ENCODE data around the gene ZNF330.

The ZNF330 gene

DNA sequence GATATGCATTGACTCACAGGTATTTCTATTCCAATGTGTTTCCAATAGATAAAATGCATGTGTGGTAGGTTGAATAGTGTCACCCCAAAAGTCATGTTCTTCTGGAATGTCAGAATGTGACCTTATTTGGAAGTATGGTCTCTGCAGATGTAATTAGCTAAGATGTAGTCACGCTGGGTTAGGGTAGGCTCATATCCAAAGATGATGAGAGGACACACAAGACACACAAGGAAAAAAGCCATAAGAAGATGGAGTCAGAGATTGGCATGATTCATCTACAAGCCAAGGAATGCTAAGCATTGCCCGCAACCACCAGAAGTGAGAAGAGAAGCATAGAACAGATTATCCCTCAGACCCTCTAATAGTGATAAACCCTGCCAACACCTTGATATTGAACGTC lies 17.5 kb downstream of the ZNF330 start:
- DNase-seq = no peak

DNA sequence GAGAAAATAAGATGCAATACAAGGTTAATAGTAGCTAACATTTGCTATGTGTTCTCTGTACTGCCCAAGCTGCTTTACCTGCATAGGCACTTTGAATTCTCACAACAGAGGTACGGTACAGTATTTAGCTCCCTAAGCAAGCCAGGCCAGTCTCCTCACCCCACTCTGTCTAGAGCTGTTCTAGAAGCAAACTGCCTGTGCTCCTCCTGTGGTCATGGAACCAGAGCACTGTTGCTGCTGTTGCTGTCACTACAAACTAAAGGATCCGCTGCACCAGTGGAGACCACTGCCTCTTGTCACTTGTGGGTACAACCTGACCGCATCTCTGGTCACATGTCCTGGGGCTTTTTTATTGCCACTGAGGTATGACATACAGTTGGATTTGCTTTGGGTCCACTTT lies 19.6 kb downstream of the ZNF330 start:
- no peak for DNase-seq

DNA sequence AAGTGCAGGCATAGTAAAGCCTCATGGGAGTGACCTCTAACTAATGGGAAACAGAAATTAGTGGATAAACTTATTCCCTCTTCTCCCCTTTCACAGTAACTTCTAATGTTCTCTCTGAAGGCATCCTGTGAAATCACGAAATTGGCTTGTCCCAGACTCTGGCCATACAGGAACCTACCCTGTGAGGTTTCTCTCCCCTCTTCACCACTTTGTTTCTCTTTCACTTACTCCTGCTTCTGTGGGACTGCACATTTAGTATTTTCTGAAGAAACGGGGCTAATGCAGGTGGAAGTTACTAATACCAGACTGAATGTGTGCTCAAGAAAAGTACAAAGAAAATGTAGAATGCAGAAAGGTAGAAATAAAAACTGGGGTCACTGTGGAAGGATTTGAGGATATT lies 20.0 kb downstream of the ZNF330 start:
- no peak for DNase-seq

DNA sequence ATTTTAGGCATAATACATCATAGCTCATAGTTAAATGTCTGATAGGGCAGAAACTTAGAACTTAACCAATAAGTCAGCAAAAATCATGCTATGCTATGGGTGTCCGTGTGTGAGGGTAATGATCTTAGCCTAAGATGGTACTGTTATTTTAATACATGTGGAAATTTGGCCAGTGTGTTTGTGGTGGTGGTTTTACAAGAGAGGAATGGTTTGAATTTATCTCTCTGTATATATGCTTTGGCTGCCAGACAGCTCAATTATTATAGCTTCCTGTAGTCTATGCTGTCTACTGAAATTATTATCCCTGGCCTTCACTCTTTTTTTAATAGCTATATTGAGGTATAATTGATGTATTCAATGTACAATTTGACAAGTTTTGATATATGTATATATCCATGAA lies 21.3 kb downstream of the ZNF330 start:
- no peak for DNase-seq

DNA sequence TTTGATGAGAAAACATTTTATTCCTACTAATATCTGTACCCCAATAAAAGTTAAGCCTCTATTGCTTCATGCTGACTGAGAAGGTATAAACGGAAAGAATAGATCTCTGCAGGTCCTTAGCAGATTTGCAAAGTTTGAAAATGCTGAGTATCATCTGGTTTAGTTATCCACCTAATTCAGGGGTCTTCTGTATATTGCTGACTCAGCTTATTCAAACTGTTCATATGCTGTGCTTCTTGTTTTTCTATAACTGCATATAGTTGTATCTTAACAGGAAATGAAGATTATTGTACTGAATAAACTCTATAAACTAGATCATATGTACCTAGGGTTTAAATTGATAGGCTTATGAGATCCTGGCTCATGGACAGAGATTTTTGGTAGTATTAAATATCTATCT lies 23.7 kb downstream of the ZNF330 start:
- DNase-seq = no peak

DNA sequence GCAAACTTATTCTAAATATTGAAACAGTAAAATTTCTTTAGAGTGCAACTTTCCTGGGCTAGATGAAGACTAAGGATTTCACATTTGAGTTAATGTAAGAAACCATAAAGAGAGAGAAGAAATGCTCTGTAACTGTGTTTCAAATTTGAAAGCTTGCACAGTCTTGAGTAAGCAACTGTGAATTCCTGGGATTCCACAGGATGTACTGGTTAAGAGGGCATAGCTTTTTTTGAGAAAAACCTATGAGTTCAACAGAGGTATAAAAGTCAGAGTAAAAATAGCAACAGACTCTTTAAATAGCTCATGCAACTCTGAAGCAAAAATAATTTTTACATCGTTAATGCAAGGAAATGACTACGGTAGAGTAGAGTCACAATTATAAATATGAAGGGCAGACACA lies 25.5 kb downstream of the ZNF330 start:
- no peak for DNase-seq

DNA sequence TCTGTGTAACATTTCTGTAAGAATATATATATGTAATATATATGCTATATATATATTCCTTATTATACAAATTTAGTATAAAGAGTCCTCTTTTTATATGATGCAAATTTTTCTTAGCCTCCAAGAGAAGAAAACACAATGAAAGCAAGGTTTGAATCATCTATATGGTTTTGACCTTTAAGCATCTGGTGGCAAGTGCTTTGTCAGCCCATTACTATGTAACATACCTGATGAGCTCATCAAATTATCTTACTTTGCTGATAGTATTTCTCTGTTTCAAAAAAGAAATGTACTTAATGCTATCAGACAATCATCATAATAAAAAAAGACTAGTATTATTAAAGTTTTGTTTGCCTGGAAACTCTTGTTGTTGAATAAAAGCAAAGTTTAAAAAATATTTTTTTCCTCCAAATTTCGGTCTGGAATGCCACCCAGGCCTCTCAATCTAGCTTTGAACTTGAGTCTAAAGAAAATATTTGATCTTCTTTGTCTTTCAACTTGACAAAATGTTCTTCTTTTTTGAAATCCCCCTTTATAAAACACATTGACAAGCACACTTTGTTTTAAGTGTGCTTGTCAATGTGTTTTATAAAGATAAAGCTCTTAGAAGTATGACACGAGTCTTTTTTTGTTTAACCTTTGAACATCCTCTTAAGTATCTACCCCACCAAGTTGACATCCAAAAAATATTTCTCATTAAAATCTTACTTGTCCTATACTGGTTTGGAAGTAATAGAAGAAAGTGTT lies 26.2 kb downstream of the ZNF330 start:
- no peak for DNase-seq

DNA sequence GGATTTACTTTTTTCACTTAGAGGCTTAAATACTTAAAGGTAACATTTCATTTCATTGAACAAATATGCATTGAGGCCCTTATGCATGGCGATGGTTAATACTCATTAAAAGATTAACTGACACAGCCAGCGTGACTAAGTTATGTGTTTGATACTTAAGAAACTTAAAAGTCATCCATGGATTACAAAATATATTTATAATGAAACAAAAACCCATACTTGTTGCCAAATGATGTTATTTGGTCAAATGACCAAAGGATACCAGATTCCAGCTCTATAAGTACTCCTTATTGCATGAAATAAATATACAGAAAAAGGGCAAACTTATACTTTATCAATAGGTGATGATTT lies 26.7 kb downstream of the ZNF330 start:
- DNase-seq = no peak

DNA sequence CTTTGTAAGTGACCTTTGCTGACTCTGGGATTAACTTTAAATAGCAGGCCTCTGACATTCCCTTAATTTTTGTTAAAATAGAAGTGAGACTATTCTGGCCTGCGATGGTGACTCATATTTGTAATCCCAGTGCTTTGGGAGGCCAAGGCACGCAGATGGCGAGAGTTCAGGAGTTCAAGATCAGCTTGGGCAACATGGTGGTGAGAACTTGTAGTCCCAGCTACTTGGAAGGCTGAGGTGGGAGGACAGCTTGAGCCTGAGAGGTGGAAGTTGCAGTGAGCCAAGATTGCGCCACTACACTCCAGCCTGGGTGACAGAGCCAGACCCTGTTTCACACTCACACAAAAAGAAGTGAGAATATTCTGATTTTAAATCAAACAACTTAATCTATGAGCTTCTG lies 27.3 kb downstream of the ZNF330 start:
- DNase-seq = no peak

DNA sequence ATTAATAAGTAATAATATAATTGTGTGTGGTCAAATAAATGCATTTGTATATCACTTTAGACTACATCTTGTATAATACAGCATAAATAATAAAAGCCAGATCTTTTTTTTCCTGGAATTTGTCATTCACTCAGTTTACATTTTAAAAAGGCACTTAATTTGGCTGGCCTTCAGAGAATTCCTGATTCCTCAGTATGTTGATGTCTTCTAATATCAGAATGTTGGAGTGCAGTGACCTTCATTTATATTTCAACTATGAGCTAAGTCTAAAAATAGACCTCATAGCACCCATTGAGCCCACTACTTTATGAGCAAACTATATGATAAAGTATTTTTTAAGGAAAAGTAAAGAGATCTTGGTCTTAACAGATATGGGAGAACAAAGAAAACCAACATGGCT lies 27.8 kb downstream of the ZNF330 start:
- no peak for DNase-seq

DNA sequence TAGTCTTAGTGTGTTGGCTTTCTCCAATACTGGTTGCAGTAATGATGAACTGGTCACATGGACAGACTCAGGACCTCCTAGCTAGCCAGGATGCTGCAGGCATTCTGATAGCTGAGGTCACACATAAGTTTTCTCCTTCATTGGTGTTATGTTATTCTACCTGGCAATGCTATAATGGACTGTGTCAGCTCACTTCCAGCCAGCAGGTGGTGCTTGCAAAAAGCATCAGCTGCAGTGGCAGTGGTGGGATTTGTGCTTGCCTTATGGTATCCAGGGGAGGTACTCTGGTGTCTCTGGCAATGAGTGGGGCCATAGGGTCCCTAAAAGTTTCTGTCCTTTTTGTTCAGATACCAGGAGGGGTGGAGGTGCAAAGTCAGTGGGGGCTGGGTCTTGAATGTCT lies 33.6 kb downstream of the ZNF330 start:
- DNase-seq = no peak

DNA sequence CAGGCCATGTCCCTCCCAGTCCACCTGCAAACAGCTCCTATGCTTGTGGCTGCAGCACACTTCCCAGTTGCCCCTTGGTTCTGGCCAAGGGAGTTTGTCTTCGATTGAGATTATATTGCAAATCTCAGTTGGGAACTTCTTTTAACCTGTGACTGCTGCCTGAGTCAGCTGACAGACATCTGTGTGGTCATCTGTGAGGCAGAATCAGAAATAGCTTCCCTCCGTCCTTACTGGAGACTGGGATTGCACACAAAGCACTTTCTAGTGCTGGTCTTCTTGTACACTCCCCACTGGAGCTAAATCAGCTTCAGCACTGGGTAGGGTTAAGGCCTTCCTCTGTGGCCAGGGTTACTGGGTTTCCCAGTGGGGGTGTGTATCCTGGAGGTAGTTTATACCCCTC lies 34.3 kb downstream of the ZNF330 start:
- DNase-seq = no peak

DNA sequence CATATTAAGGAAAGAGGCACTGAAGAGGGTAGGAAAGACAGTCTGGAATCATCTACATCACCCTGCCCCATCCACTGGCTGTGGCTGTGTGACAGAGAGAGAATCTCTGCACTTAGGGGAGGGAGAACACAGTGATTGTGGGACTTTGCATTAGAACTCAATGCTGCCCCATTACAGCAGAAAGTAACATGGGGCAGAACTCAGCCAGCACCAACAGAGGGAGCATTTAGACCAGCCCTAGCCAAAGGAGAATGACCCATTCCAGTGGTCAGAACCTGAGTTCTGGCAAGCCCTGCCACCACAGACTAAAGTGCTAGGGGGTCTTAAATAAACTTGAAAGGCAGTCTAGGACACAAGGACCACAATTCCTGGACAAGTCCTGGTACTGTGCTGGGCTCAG lies 37.9 kb downstream of the ZNF330 start:
- no peak for DNase-seq

DNA sequence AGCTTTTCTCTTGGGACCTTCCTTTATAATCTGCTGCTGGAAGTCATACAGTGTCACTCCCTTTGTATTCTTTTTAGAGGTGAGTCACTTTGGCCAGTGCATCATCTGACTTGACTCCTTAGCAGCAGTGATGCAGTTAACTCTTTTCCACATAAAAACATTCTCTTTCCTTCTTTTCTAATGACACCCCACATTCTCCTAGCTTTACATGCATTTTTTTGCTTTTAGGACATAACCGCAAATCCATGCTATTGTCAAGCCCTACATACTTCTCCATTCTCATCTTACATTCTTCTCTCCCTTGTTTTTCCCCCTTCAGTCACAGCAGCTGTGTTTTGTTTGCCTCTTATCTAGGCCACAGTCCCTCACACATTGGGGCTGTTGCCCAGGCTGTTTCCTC lies 55.1 kb downstream of the ZNF330 start:
- no peak for DNase-seq

DNA sequence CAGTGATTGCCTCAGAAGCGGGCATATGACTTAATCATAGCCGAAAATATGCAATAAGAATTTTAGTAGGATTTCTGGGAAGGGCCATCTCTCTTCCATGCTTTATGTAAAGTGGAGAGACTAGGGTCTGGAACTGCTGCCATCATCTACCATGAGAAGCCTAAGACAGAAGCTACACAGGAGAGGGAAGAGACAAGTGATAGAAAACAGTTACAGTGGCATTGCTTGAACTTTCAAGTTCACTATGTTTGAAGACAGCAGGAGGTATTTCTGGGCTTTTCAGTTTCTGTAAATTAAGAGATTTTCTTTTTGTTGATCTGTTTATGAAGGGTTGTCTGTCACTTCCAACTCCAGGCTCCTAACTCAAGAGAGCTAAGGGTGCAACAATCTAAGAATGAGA lies 62.5 kb downstream of the ZNF330 start:
- no peak for DNase-seq

DNA sequence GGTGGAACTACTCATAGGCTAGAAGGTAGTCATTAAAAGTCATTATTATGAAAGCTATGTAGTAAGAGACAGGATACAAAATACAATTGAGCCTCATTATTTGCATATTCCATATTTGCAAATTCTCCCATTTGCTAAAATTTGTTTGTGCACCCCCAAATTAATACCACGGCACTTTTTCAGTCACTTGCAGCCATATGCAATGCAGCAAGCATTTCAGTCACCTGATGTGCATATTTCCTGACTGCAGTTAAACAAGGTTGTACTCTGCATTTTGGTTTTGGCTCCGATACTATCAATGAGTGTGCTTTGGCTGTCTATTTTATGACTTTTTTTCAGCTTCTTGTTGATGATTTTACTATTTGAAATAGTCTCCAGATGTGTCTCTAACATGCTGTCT lies 62.9 kb downstream of the ZNF330 start:
- DNase-seq = no peak
